HG03558 (cell line): Measurements from ENCODE around the gene PHKB.
"Not testable (repeated sequence)": the region's sequence is repeated elsewhere in the genome, so short reads cannot be mapped to it uniquely, and the experiment has no call there.

ENCODE experiments used
- ATAC-seq: cut with Tn5 transposase; IDR thresholded peaks from one replicate; pipeline ENCODE4 v1.9.1; 2021; ENCODE audit warnings: moderate number of reproducible peaks; ENCODE audit not compliant: unreplicated experiment; ENCODE audit errors: extremely low read depth

The PHKB gene

DNA sequence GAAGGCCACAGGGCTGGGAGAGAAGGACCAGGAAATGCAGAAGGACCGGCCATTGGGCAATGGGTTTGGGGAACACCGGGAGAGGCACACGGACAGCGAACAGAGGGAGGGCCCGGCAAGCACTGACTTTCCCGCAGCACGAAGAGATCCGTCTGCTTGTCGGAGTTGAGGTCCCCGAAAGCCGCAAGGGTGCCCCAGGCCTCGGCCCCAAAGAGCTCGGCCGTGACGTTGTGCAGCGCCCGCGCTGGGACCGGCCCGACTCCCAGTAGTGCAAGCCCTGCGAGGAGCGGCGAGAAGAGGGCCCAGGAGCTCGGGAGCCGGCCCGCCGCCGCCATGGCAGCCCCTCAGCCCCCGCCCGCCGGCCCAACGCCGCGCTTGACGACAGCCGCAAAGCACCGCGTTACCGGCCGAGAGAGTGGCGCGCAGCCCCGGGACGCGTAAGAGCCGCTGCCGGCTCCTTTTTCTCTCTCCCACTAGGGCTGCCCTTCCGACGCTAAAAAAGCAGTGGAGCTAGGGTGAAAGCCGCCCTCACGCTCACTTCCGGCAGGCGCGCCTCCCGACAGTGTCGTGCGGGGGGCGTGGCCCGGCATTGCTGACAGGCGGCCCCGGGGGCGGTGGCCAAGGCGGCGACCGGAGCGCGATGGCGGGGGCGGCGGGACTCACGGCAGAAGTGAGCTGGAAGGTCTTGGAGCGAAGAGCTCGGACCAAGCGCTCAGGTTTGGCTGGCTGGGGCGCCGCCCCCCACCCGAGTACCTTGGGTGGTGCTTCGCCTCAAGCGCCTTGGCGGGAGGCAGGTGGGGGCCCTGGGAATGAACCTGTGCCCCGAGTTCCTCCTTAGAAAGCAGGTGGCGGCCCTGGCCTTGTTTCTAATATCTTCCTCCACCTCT, at the start of gene PHKB, which contains the start of gene ITFG1:
Gene PHKB, plus strand, starts transcription at position 621 of the 887 bp plus-strand sequence. Its CDS starts 20 bp downstream, at position 641.
Gene ITFG1, minus strand, starts transcription at position 353 of the 887 bp plus-strand sequence. Its CDS starts 18 bp downstream, at position 335.
- ATAC-seq, result peak; percentile 45

DNA sequence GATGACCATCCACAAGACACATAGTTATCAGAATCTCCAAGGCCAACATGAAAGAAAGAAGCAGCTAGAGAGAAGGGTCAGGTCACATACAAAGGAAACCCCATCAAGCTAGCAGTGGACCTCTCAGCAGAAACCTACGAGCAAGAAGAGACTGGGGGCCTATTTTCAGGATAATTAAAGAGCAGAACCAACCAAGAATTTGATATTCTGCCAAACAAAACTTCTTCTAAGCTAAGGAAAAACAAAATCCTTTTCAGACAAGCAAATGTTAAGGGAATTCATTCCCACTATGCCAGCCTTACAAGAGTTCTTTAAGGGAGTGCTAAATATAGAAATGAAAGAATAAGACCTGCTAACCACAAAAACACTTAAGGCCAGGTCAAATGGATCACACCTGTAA, 48.1 kb upstream of the PHKB start:
- ATAC-seq, result no peak

DNA sequence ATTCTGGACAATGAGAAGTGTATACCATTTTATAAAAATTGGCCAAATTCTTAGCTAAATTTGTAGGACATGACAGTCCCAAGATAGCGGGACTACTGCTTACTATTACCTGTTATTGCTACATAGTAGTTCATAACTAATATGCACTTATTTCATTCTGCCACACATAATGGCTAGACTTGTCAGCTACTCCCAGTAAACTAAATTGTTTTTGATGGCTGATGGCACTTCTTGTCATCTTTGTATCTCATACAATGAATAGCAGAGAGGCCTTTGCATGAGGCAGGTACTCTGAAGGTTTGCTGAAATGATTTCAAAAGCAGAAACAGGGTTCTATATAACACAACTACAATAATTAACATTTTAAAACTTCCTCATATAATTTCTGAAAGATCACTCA, 44.3 kb upstream of the PHKB start:
- no peak for ATAC-seq

DNA sequence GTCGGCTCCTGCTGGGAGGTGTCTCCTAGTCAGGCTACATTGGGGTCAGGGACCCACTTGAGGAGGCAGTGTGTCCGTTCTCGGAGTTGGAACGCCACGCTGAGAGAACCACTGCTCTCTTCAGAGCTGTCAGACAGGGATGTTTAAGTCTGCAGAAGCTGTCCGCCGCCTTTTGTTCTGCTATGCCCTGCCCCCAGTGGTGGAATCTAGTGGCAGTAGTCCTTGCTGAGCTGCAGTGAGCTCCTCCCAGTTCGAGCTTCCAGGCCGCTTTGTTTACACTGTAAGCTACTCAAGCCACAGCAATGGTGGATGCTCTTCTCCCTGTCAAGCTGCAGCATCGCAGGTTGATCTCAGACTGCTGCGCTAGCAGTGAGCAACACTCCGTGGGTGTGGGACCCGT, 36.3 kb upstream of the PHKB start:
- ATAC-seq, result no peak

DNA sequence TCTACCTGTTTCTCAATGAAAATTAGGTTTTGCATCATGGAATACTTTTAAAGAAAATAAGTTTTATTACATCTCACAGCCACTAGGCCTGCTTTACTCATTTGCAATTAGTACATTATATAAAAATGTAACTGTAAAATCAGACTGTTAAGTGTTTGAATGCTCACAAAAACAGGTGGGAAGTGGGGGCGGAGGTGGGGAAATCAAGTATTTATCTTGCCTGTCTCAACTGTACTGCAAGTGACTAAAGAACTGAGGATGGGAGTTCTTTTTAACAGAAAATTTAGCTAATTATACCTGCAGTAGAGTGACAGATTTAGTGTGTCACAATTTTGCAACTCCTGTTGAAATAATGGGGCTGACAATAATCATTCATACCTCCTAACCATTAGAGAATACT, 34.3 kb upstream of the PHKB start:
- ATAC-seq, result no peak

DNA sequence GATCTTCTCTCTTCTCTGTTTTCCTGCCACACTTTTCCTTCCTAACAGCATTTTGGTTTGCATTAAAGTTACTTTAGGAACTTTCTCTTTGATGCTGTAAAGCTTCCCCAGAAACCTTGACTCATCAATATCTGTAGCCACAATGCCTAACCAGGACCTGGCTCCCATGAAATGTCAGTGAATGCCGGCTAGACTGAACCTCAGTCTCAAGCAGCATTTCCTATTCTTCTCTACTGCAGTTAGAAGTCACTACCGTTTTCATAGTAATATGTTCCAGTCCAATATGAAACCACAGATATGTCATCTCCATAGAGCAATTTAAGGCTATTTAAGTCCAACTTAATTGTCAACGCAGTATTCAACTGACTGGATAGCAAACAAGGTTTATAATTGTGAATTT, 29.2 kb upstream of the PHKB start:
- no peak for ATAC-seq

DNA sequence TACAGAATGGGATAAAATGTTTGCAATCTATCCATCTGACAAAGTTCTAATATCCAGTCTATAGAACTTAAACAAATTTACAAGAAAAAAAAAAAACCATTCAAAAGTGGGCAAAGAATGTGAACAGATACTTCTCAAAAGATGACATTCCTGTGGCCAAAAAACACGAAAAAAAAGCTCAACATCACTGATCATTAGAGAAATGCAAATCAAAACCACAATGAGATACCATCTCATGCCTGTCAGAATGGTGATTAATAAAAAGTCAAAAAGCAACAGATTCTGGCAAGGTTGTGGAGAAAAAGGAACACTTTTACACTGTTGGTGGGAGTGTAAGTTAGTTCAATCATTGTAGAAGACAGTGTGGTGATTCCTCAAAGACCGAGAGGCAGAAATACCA, 26.9 kb upstream of the PHKB start:
- not testable (repeated sequence) for ATAC-seq

DNA sequence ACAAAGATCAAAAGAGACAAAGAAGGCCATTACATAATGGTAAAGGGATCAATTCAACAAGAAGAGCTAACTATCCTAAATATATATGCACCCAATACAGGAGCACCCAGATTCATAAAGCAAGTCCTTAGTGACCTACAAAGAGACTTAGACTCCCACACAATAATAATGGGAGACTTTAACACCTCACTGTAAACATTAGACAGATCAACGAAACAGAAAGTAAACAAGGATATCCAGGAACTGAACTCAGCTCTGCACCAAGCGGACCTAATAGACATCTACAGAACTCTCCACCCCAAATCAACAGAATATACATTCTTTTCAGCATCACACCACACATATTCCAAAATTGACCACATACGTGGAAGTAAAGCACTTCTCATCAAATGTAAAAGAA, 21.1 kb upstream of the PHKB start:
- not testable (repeated sequence) for ATAC-seq

DNA sequence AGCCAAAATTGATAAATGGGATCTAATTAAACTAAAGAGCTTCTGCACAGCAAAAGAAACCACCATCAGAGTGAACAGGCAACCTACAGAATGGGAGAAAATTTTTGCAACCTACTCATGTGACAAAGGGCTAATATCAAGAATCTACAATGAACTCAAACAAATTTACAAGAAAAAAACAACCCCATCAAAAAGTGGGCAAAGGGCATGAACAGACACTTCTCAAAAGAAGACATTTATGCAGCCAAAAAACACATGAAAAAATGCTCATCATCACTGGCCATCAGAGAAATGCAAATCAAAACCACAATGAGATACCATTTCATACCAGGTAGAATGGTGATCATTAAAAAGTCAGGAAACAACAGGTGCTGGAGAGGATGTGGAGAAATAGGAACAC, 18.2 kb upstream of the PHKB start:
- ATAC-seq, result not testable (repeated sequence)

DNA sequence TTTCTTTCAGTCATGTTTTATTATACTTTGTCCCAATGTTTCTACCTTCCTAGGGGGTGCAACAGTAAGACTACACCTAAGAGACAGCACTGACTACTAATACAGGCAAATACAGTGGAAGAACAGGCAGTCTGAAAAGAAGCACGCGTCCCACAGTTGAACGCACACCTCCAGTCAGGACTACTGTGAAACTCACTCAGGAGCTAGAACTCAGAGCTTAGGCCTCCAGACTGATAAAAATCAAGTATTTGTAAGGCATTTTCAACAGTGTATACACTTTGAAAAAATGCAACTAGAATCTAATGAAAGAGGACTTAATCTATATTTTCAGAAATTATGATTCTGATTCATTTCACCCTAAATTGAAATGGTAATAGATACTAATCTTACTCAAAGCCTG, 14.7 kb upstream of the PHKB start:
- ATAC-seq, result no peak

DNA sequence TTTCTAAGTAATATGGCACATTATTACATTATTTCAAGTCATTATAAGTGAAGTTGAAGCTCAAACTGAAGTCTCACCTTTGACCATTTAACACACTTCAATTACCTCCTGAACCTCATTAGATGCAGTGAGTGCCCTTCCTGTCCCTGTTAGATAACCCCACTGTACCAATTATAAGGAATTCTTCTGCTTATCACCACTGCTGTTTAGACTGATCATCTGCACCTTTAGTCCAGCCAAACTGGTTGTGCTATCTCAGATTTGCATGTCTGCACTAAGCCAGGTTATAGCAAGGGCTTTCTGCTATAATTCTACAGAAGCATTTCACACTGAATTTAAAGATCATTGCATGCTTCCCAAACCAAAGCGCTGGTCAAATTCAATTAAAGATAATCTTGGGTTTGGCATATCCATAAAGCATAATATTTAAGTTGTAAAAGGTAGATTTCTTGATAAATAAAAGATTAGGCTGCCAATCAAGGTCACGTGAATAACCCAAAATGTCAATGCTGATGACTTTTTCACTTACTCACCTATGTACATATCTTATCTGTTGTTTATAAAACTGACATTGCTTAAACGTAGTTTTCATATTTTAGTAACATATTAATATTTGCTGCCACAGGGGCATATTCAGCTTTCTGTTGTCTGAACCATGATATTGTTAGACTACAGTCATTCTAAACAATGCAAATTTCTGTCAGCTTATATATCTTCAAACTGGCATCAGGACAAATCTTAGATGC, 12.1 kb upstream of the PHKB start:
- no peak for ATAC-seq

DNA sequence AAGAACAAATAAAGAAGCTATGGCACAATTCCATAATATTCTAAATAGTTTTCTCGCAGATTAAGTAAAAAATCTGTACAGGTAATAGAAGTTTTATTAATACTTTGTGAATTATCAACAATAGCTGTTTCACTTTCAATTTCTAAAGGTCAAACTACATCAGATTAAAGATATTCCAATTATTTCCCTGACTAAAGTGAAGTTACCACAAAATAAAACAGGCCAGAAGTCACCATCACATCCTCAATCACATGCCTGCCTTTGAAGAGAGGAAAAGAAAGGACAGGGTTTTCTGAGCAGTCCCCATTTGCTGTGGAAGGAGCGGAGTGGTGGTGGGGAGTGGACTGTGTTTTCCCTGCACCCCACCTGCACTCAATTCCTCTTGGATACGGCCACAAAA, 11.3 kb upstream of the PHKB start:
- ATAC-seq, result no peak

DNA sequence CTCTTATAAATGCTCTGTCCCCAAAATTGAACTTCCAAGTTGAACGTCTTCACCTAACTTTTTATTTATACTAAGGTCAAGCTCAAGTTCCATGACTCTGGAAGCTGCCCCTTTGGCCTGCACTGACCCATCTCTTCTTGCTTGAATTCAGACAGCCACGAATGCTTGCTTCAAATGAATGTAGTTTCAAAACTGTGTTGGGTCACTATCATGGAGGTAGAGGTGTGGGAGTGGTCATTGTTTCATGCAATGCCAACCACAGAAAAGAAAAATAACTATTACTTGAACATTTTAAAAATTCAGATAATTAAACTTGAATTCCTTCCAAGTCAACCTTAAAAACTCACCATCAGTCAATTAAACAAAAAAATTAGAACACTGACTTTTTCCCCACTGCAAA, 2.8 kb upstream of the PHKB start:
- no peak for ATAC-seq

DNA sequence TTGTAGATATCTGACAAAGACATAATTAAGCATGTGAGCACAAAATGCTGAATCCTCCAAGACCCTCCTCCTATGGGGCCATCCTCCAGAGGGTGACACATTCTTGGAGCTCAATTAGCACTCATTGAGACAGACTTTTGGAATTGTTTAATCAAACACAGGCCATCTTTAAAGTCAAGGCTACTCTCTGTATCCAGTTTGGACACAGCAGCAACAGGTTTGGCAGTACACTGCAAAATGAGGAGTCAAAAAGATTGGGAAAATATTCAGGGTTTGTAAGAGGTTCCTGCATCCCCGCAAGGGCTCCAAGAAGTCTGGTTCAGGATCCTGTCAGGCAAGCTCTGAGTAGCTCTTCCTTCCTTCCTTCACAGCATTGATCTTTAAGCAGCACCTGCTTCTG, 1.5 kb upstream of the PHKB start:
- ATAC-seq, result no peak

DNA sequence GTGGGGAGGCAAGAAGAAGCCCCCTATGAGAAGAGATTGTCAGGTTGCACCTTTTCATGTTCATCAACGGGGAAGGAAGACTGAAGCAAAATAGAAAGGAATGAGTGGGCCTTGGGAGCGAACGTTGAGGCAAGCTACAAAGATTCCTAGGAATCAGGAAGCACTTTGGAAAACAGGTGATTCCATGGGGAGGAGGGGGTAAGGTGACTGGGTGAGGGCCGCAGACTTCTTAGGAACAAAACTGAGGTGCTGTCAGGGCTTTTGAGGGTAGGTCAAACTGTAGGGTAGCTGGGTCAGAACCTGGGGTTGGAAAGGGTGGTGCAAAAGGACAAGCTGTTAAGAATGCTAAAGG, 796 bp upstream of the PHKB start:
- ATAC-seq, result no peak

DNA sequence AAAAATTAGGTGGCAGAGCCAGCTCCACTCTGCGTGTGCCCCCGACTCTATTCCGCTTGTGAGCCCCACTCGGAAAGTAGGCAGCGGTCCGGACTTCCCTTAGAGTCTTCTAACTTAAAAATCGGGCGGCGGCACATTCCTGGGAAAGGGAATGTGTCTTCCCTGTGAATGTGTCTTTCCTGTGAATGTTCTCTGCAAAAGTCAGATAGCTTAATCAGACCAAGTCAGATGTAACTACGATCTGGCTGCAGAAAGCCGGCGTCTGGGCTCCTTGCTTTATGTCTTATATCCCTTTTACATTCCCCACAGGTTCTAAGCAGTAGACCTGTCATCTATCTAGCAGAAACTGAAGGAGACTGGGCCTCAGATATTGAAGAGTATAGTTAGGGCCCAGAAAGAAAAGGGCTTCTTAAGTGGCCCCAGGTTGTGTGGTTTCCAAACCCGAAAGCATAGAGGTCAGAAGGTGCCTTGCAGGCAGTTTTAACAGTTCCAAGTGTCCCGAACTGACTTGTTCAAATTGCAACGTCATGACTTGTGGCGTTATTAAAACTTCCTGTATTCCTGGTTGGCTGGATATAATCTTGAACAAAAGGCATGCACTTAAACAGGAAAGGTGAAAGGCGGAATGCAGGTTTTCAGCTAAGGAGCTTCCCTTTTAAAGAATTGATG, 601 bp downstream of the PHKB start:
- ATAC-seq, result no peak

DNA sequence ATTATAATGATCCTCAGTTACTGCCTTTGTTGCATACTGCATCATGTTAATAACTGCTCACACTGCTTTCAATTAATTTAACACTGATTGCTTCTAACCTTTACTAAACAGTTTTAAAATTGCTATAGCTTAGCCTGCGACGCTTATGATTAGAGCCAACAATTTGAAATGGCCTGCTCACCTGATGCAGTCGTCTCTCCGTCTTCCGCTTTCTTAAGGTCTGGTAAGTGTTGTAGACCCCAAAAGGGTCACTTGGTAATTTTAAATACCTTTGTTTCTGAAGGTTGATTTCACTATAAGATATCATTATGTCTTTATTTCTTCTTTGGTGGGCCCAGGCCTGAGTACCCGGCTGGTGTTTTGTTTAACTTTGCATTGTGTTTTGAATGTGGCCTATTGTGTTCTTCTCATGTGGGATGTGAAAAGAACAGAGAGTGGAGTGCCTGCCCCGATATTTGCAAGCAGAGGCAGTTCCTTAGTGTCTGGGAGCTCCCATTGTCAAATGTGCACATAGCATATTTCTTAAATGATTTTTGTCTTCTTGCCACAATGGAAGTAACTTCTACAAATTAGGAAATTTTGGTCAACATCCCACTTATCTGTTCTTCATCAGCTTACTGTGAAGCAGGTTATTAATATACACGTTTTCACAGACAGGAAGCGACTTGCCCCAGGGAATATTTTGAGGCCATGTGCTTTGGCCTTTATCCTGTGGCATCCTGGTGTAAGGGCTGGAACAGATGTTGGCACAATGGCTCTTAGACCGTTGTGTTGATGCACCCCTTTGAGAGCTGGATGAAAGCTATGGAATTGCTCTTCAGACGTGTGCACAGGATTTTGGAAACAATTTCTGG, 2.9 kb downstream of the PHKB start:
- no peak for ATAC-seq

DNA sequence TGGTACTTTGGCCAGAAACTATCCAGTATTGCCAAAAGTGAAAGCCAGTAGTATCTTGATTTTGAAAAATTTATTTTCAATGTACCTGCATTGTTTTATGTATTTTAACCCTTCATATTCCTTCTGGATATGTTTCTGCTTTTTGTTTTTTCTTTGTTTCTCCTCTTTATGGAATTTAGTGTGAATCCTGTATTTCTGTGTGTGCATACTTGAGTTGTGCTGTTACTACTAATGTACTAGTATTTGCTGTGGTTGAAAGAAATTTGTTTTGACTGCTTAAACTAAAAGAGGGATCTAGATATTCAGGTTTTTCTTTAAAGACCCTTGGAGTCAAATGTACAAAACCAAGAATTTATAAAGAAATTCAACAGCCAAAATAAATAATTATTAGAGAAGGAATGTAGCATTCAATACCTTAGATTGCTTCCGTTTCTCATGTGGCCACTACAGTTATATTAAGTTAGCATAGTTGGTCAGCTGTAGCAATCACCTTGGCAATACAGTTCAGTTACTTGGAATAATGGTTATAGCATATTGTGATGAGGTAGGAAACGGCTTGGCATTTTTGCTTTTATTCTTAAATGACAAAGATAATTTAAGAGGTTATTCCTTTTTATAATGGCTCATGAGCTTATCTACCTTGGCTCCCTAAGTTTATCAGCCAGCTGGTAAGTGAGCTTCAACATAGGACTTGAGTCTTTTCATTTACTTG, 4.9 kb downstream of the PHKB start:
- no peak for ATAC-seq

DNA sequence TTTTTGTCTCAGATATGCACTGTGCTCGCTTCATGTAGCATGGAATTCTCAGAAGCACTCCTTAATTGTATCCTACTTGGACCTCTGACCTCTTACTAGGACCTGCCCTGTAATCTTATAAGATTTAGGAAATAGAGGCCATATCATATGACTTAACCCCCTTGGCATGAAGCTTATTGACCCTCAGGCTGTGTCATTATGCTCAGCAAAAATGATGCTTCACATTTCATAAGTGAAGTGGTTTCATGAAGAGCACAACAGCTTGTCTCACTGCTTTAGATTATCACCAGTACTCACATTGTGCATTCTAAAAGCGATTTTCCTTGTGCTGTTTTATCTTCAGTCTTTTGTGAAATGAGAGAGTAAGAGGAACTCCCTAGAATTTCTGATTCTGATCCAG, 6.4 kb downstream of the PHKB start:
- ATAC-seq, result no peak
